Upper lobe of left lung (tissue), 6 donors: Measurements from ENCODE around the gene ADK. TPM values are rescaled to one million over a fixed set of nuclear protein-coding genes. Genes with fewer than 3 reads are reported as not detected.

Source experiments
- ATAC-seq, 2 donors: fragments of 200-7000 bp; cut with Tn5 transposase; one replicate each; pipeline ENCODE4 v1.9.1; 2022; ENCODE audit warnings: mild to moderate bottlenecking in 2 of 2, moderate library complexity in 2 of 2; ENCODE audit not compliant: low FRiP score in 2 of 2
- DNase-seq, 2 donors: peaks; one replicate each; pipeline ENCODE4 v3.0.0-alpha.2; 2019 to 2020
- H3K27ac ChIP-seq, 4 donors: fragments of 200-600 bp; sonication (generic); one replicate each; pipeline ENCODE4 v1.5.1; 2016 to 2019
- H3K27me3 ChIP-seq, 4 donors: fragments of 200-600 bp; sonication (generic); one replicate each; pipeline ENCODE4 v1.5.1; 2017 to 2019
- H3K36me3 ChIP-seq, 4 donors: fragments of 200-600 bp; sonication (generic); one replicate each; pipeline ENCODE4 v1.5.1; 2016 to 2019
- H3K4me1 ChIP-seq, 4 donors: fragments of 200-600 bp; sonication (generic); one replicate each; pipeline ENCODE4 v1.5.1; 2018 to 2019
- H3K4me3 ChIP-seq, 4 donors: fragments of 200-600 bp; sonication (generic); one replicate each; pipeline ENCODE4 v1.5.1; 2017 to 2019; ENCODE audit warnings: mild to moderate bottlenecking in 2 of 4, moderate library complexity in 1 of 4
- H3K9me3 ChIP-seq, 4 donors: fragments of 200-600 bp; sonication (generic); one replicate each; pipeline ENCODE4 v1.5.1; 2018 to 2019
- EP300 ChIP-seq, 4 donors: sonication (generic); formaldehyde crosslinking; IDR thresholded peaks; one replicate each; pipeline ENCODE4 v1.5.1; 2017; ENCODE audit warnings: antibody characterized with exemption in 4 of 4, control low read depth in 2 of 4
- POLR2A ChIP-seq, 4 donors: fragments of 450-650 bp; IDR thresholded peaks; one replicate each; pipeline ENCODE4 v1.5.1; 2016 to 2017; ENCODE audit warnings: antibody characterized with exemption in 4 of 4, mild to moderate bottlenecking in 2 of 4
- POLR2AphosphoS5 ChIP-seq, 2 donors: sonication (generic); formaldehyde crosslinking; IDR thresholded peaks; one replicate each; pipeline ENCODE4 v1.5.1; 2017; ENCODE audit warnings: antibody characterized with exemption in 2 of 2
- WGBS, 2 donors: methylation state at CpG; one replicate each; pipeline ENCODE4 v1.1.5; 2017 to 2018; 5-methylcytosine and 5-hydroxymethylcytosine counted together
- total RNA-seq, 6 donors: library from RNA; depleted of rRNA in 4 of 6; stranded (reverse); fragments of >200 nt in 4 of 6; gene quantifications; one replicate each; pipeline versions ENCODE4 v1.1.0 to v1.2.1, GENCODE V29; 2016 to 2021
- TF ChIP-seq, protein P1 (sequence below), 6 experiments: fragments of 450-650 bp in 4 of 6; fragments of 200-600 bp in 2 of 6; sonication (generic) in 2 of 6; IDR thresholded peaks; one replicate each; pipeline ENCODE4 v1.5.1; 2016 to 2019; ENCODE audit warnings: antibody characterized with exemption in 6 of 6
- donor health status: DM: no; HTN: no; CAD: no; lungs with moderate emphysema.
- donor health status: DM: no; HTN: yes; CAD: no; lungs with severe emphysema.

ADK gene
- total RNA-seq, 6 donors from 2014 or later = 27.9 to 123 (median 48.1) TPM

DNA sequence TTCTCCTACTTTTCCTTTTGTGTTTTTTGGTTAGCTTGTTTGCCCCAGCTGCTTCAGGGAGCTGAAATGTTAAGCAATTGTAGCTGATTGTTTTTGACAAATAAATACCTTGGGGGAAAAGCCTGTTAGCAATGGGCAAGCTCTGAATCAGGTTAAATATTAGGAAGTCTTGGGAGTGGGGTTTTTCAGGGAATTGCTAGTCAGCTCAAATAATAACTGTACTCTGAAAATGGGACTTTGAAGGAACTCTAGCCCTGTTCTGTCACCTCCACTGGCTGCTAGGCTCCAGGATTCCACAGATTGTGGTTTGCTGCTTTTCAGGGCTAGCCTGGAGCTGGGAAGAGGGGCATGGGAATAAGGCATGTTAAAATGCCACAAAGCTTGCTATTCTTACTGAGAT, 39.5 kb downstream of the ADK start:
- H3K4me3 ChIP-seq = no peak overlapping the region
- H3K27ac ChIP-seq = peak overlapping the region; percentile 33 to 80 (median 78)
- no peaks in the 10 kb centered on the region for H3K36me3 ChIP-seq
- H3K9me3 ChIP-seq = no peaks in the 10 kb centered on the region
- H3K27me3 ChIP-seq = no peaks in the 10 kb centered on the region
- TF ChIP-seq POLR2A (IDR thresholded peaks at IDR 0.05) = no peak
- TF ChIP-seq EP300 (IDR thresholded peaks at IDR 0.05) = no peak
- no peak for TF ChIP-seq POLR2AphosphoS5 (IDR thresholded peaks at IDR 0.05)
- TF ChIP-seq, protein P1, sequence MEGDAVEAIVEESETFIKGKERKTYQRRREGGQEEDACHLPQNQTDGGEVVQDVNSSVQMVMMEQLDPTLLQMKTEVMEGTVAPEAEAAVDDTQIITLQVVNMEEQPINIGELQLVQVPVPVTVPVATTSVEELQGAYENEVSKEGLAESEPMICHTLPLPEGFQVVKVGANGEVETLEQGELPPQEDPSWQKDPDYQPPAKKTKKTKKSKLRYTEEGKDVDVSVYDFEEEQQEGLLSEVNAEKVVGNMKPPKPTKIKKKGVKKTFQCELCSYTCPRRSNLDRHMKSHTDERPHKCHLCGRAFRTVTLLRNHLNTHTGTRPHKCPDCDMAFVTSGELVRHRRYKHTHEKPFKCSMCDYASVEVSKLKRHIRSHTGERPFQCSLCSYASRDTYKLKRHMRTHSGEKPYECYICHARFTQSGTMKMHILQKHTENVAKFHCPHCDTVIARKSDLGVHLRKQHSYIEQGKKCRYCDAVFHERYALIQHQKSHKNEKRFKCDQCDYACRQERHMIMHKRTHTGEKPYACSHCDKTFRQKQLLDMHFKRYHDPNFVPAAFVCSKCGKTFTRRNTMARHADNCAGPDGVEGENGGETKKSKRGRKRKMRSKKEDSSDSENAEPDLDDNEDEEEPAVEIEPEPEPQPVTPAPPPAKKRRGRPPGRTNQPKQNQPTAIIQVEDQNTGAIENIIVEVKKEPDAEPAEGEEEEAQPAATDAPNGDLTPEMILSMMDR (IDR thresholded peaks at IDR 0.05) = no peak
- DNase-seq (no peak), ATAC-seq (peak; percentile 33 to 42)
- peaks cover 15 to 26% (median 22%) of the 10 kb centered on the region in 4 donors for H3K4me1 ChIP-seq

DNA sequence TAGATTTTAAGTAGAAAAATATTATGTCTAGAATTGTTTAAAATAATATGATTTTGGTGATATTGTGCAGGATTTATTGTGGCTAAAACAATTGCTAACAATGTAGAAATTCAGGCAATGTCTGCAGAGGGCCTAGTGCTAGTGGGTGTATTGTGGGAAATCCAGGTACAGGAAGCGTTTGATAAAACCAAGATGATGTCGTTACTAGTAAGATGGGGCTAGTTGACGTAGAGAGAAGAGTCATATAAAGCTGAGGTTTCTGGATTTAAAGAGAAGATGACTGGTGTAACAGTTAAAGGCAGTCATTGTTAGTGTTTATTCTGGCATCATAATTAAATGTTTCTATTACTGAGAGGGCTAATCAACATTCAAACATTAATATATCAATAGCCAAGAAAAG, 43.5 kb downstream of the ADK start:
- no peak for TF ChIP-seq POLR2A (IDR thresholded peaks at IDR 0.05)
- TF ChIP-seq POLR2AphosphoS5 (IDR thresholded peaks at IDR 0.05) = no peak
- TF ChIP-seq, protein P1 (IDR thresholded peaks at IDR 0.05) = no peak
- ATAC-seq (no peak), DNase-seq (no peak)
- H3K27ac ChIP-seq = no peak overlapping the region
- peaks cover 14 to 23% (median 18%) of the 10 kb centered on the region in 4 donors for H3K4me1 ChIP-seq
- H3K36me3 ChIP-seq = no peaks in the 10 kb centered on the region
- H3K27me3 ChIP-seq = no peaks in the 10 kb centered on the region
- no peaks in the 10 kb centered on the region for H3K9me3 ChIP-seq
- H3K4me3 ChIP-seq = no peak overlapping the region
- 76 to 81% methylated on average over 3 of the region's 3 CpGs for WGBS, 2 donors

- TF ChIP-seq POLR2AphosphoS5 (IDR thresholded peaks at IDR 0.05) (no peak), EP300 (IDR thresholded peaks at IDR 0.05) (no peak), POLR2A (IDR thresholded peaks at IDR 0.05) (no peak)
- TF ChIP-seq, protein P1 (IDR thresholded peaks at IDR 0.05) = no peak
- Histone ChIP-seq H3K4me3 (no peak overlapping the region), H3K9me3 (no peaks in the 10 kb centered on the region), H3K4me1 (peaks cover 13 to 23% (median 18%) of the 10 kb centered on the region in 4 donors), H3K27me3 (no peaks in the 10 kb centered on the region), H3K36me3 (no peaks in the 10 kb centered on the region), H3K27ac (no peak overlapping the region)
- WGBS, 2 donors = 84 to 90% methylated on average over 3 of the region's 3 CpGs
- peak in 1 of 2 donors; percentile 57 for ATAC-seq
- no peak for DNase-seq
These were observed 44.0 kb downstream of the ADK start for GRCh38 chr10:74194999-74195398.

DNA sequence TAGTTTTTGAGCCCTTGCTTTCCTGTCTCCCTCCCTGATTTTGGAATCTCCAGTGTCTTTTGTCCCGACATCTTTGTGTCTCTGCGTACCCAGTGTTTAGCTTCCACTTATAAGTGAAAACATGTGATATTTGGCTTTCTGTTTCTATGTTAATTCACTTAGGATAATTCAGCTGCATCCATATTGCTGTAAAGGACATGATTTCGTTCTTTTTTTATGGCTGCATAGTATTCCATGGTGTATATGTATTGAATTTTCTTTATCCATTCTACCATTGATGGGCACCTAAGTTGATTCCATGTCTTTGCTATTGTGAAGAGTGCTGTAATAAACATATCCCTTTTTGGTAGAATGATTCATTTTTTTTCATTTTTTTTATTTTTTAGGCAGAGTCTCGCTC, 48.3 kb downstream of the ADK start:
- DNase-seq = no peak
- ATAC-seq = no peak
- TF ChIP-seq POLR2A (IDR thresholded peaks at IDR 0.05) (no peak), EP300 (IDR thresholded peaks at IDR 0.05) (no peak), POLR2AphosphoS5 (IDR thresholded peaks at IDR 0.05) (no peak)
- no peak overlapping the region for H3K27ac ChIP-seq
- 98 to 100% methylated on average over 4 of the region's 4 CpGs for WGBS, 2 donors
- no peaks in the 10 kb centered on the region for H3K27me3 ChIP-seq
- no peaks in the 10 kb centered on the region for H3K4me1 ChIP-seq
- peaks cover 0 to 5% (median 0%) of the 10 kb centered on the region in 4 donors for H3K36me3 ChIP-seq
- no peak overlapping the region for H3K4me3 ChIP-seq
- no peaks in the 10 kb centered on the region for H3K9me3 ChIP-seq

DNA sequence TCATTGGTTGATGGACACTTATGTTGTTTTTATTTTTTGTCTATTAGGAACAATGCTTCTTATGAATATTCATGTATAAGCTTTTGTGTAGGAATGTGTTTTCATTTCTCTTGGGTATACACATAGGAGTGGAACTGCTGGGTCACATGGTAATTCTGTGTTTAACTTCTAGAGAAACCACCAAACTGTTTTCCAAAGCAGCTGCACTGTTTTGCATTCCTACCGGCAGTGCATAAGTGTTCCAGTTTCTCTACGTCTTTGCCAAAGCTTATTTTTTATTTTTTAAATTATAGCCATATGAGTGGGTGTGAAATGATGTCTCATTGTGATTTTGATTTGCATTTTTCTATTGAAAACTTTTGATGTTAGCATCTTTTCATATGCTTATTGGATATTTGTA, 51.3 kb downstream of the ADK start:
- 69 to 83% methylated on average over 2 of the region's 2 CpGs for WGBS, 2 donors
- no peak overlapping the region for H3K27ac ChIP-seq
- peaks cover 0 to 12% (median 0%) of the 10 kb centered on the region in 4 donors for H3K36me3 ChIP-seq
- DNase-seq (no peak), ATAC-seq (no peak)
- no peaks in the 10 kb centered on the region for H3K4me1 ChIP-seq
- no peaks in the 10 kb centered on the region for H3K9me3 ChIP-seq
- no peaks in the 10 kb centered on the region for H3K27me3 ChIP-seq
- H3K4me3 ChIP-seq = no peak overlapping the region
- TF ChIP-seq POLR2A (IDR thresholded peaks at IDR 0.05) (no peak), POLR2AphosphoS5 (IDR thresholded peaks at IDR 0.05) (no peak), EP300 (IDR thresholded peaks at IDR 0.05) (no peak)
- TF ChIP-seq, protein P1 (IDR thresholded peaks at IDR 0.05) = no peak
